NT2/D1 (cell line): ENCODE results near the gene CTDP1.

Experiments used
- DNase-seq: peaks from one replicate; pipeline ENCODE4 v3.0.0-alpha.2; 2011; ENCODE audit warnings: low read depth, low spot score
- H3K27me3 ChIP-seq: 2 replicates; pipeline ENCODE4 v1.6.0; 2011; ENCODE audit warnings: mild to moderate bottlenecking; ENCODE audit not compliant: insufficient read length, insufficient read depth
- H3K36me3 ChIP-seq: 2 replicates; pipeline ENCODE4 v1.6.1; 2011; ENCODE audit warnings: mild to moderate bottlenecking, low read length, mixed read lengths; ENCODE audit not compliant: insufficient read depth, insufficient read length
- H3K4me1 ChIP-seq: 2 replicates; pipeline ENCODE4 v1.5.1; 2011; ENCODE audit not compliant: insufficient read depth, insufficient read length
- H3K4me3 ChIP-seq: 2 replicates; pipeline ENCODE4 v1.5.1; 2011; ENCODE audit warnings: low read depth; ENCODE audit not compliant: insufficient read length
- H3K9ac ChIP-seq: 2 replicates; pipeline ENCODE4 v1.6.0; 2011; ENCODE audit warnings: low read depth; ENCODE audit not compliant: insufficient read length
- H3K9me3 ChIP-seq: 2 replicates; pipeline ENCODE4 v1.5.1; 2011; ENCODE audit warnings: mild to moderate bottlenecking, low read length; ENCODE audit not compliant: insufficient read depth
- SUZ12 ChIP-seq: IDR thresholded peaks from 2 replicates; pipeline ENCODE4 v1.6.1; 2011; ENCODE audit not compliant: insufficient read length, insufficient read depth; ENCODE audit errors: extremely low read depth
- YY1 ChIP-seq: IDR thresholded peaks from 2 replicates; pipeline ENCODE4 v1.6.1; 2011; ENCODE audit not compliant: insufficient read length, insufficient read depth
- ZNF274 ChIP-seq: IDR thresholded peaks from 2 replicates; pipeline ENCODE4 v1.6.1; 2011; ENCODE audit warnings: mild to moderate bottlenecking, low read depth, low read length

The CTDP1 gene

DNA sequence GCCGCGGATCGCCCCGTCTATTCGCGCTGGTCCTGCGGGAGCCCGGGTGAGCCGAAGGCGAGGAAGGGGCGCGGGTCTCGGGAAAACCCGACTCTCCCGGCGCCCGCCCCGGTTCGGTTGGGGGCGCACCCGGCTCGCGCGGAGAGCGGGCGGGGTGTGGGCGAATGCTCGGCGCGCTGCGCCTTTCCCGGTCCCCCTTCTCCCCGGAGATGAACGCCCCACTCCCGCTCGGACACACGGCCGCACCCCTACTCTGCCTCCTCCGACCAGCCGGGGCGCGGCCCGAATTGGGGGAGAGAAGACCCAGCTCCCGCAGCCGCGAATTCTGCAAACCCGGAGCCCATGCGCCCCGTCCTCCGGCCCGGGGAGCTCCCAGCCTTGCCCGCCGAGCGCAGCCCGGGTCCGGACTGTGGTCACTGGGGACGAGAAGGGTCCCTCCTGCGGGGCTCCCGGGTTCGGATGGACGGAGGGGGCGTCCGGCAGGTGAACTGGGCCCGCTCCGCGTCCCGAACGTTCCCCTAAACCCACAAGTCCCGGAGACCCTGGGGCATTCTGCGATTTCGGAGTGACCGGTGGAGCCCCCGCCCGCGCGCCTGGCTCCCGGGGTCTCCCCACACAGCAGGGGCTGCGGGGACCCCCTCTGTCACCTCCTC is 118.9 kb downstream of the CTDP1 start:
- Histone ChIP-seq H3K4me1 (peaks cover 19% of the 10 kb centered on the region), H3K36me3 (no peaks in the 10 kb centered on the region), H3K27me3 (peaks cover 67% of the 10 kb centered on the region), H3K9ac (peak overlapping the region; percentile 72), H3K4me3 (peak overlapping the region; percentile 52), H3K9me3 (no peaks in the 10 kb centered on the region)
- no peak for TF ChIP-seq ZNF274
- peak; percentile 44 for TF ChIP-seq SUZ12
- no peak for TF ChIP-seq YY1
- DNase-seq: no peak

DNA sequence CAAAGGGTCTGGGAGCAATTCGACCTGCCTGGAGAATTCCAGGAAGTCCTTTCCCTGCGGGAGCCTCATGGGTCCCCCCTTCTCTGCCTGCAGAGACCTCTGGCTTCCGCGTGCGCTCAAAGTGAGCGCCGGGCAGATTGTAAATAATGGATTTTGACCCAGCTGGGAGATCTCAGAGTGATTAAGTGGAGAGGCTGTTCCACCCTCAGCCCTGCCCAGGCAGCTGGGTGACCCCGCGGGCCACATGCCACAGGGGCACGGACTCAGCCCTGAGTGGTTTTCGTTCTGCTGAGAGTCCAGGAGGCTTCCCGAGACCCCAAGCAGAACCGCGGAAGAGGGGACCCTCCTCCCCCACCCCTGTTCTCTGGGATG is 119.4 kb downstream of the CTDP1 start:
- H3K4me3 ChIP-seq: peak overlapping the region; percentile 52
- TF ChIP-seq ZNF274 (no peak), SUZ12 (peak; percentile 4)
- H3K27me3 ChIP-seq: peaks cover 67% of the 10 kb centered on the region

DNA sequence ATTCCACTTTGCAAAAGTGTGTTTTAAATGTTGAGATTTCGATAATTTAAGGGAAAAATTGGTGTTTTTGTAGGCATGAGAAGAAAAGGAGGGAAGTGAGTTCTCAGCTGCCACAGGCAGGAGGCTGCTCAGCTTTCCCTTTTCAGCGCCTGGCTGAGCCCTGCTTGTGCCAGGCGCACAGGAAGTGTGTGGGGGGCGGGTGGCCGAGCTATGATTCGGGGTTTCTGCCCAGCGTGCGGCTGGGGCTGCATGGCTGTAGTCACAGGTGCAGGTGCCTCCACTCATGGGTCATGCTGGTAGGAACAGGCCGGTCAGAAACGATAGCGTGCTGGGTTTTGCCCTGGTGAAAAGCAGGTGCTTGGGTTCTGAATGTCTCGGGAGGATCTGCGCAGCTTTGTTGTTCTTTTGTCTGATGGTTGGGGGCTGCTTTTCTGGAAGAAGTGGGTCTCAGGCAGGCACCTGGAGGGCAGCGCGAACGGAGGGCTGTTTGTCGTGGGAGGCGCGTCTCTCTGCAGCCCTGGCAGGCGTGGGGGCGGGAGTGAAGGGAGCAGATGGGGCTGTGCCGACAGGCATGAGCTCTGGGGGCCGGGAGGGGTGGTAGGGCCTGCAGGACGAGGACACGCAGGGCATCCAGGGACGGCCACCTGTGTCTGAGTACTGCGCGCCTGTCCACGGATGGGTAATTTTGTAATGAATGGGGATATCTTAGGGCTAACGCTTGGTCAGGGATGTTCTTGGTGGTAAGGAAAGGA is 120.2 kb downstream of the CTDP1 start:
- peaks cover 19% of the 10 kb centered on the region for H3K4me1 ChIP-seq
- TF ChIP-seq SUZ12 (no peak), YY1 (no peak), ZNF274 (no peak)
- no peak overlapping the region for H3K9ac ChIP-seq
- no peaks in the 10 kb centered on the region for H3K9me3 ChIP-seq
- H3K27me3 ChIP-seq: peaks cover 67% of the 10 kb centered on the region
- DNase-seq: no peak
- H3K36me3 ChIP-seq: no peaks in the 10 kb centered on the region
- no peak overlapping the region for H3K4me3 ChIP-seq

More for the DNA sequence above, 119.4 kb downstream of the CTDP1 start:
- peaks cover 19% of the 10 kb centered on the region for H3K4me1 ChIP-seq
- H3K9ac ChIP-seq: peak overlapping the region; percentile 72
- DNase-seq: no peak
- no peaks in the 10 kb centered on the region for H3K9me3 ChIP-seq
- no peaks in the 10 kb centered on the region for H3K36me3 ChIP-seq

DNA sequence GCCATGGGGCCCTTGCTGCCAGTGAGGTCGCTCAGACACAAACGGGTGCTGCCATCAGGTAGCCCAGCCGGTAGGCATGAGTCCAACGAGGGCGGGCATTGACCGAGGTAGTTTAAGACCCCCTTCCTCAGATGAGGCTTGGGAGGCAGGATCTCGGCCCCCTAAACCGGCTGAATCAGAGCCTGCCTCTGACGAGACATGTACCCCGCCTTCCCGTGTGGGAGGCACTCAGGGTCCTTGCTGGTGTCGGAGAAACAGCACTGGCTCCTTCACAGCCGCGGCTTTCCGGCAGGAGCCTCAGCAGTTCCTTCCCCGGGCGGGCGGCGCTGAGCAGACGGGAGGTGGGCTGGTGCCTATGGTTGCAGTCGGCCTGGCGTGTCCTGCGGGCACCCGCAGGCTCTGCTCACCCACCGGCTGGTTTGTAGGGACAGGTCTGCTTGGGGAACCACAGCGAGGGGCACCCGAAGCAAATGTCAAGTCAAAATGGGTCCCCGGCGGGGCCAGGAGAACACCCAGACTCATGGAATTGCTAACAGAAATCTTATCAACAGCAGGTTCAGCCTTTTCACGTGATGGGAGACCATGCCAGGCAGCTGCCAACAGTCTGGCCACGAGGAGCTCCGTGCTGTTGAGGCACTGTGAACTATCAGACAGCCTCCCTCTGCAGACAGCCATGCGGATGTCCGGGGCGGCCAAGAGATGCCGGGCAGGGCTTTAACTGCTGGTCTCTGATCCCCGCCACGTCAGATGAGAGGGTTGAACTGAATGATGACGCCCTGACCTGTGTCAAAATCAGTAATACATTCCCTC is 121.0 kb downstream of the CTDP1 start:
- H3K4me1 ChIP-seq: peaks cover 19% of the 10 kb centered on the region
- H3K36me3 ChIP-seq: no peaks in the 10 kb centered on the region
- H3K27me3 ChIP-seq: peaks cover 65% of the 10 kb centered on the region
- DNase-seq: no peak
- H3K9ac ChIP-seq: peak overlapping the region; percentile 8
- no peak for TF ChIP-seq YY1
- no peak for TF ChIP-seq ZNF274
- no peak for TF ChIP-seq SUZ12
- H3K9me3 ChIP-seq: no peaks in the 10 kb centered on the region
- H3K4me3 ChIP-seq: no peak overlapping the region

DNA sequence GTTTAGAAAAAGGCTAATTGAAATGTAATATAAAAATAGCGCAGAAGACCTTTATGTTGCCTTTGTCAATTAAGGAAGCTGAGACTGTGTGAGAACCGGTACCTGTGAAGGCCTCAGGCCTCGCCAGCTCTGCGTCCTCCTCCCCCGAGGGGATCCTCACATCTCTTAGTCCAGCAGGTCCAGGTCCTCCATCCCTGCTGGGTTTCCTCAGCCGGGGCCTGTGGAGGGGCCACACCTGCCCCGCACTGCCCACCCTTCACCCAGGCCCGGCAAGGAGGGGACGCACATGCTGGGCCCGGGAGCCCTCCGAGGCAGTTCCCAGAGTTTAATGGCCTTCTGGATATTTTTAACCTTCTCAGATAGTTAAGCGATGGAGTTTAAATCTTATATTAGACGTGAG is 121.6 kb downstream of the CTDP1 start:
- no peaks in the 10 kb centered on the region for H3K36me3 ChIP-seq
- DNase-seq: no peak
- H3K4me3 ChIP-seq: no peak overlapping the region
- H3K4me1 ChIP-seq: peaks cover 19% of the 10 kb centered on the region
- H3K9me3 ChIP-seq: no peaks in the 10 kb centered on the region
- peaks cover 59% of the 10 kb centered on the region for H3K27me3 ChIP-seq
- H3K9ac ChIP-seq: no peak overlapping the region
- no peak for TF ChIP-seq SUZ12

DNA sequence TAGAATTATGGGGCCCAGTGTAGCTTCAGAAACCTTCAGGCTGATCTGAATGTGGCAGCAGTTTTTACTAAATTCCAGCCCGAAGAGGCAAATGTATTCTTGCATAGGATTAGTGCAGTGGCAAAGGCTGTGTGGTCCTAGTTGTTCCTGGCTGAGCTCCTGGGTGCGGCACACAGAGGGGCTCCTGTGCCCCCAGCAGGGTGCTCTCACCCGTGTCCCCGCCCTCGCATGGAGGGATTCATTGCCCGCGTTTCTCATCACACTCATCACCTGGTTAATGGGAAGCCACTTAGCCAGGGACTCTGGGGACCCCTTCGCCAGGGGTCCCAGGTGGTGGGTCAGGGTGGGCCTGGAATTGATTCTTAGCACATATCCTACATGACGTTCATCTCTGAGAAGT is 122.0 kb downstream of the CTDP1 start:
- DNase-seq: no peak
- Histone ChIP-seq H3K9me3 (no peaks in the 10 kb centered on the region), H3K4me1 (peaks cover 19% of the 10 kb centered on the region)

DNA sequence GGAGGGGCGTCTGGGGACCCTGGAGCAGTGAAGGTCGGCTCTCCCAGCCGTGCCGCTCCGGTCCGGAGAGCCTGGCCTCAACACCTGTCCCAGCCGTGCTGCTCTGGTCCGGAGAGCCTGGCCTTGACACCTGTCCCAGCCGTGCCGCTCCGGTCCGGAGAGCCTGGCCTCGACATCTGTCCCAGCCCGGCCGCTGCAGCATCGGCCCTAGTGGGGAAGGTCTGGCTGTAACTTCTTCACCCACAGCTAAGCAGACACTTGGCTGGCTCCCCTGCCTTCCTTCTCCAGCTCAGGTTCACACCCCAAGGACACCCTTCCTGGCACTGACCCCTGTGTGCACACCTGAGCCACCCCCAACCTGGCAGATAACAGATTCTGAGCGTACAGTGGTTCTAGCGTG is 122.7 kb downstream of the CTDP1 start:
- Histone ChIP-seq H3K36me3 (no peaks in the 10 kb centered on the region), H3K4me3 (no peak overlapping the region), H3K9me3 (no peaks in the 10 kb centered on the region), H3K27me3 (peaks cover 48% of the 10 kb centered on the region), H3K4me1 (peaks cover 16% of the 10 kb centered on the region), H3K9ac (no peak overlapping the region)
- no peak for TF ChIP-seq SUZ12
- no peak for TF ChIP-seq YY1
- TF ChIP-seq ZNF274: no peak
- no peak for DNase-seq

More for the DNA sequence above, 122.0 kb downstream of the CTDP1 start:
- Histone ChIP-seq H3K4me3 (no peak overlapping the region), H3K9ac (no peak overlapping the region), H3K27me3 (peaks cover 55% of the 10 kb centered on the region), H3K36me3 (no peaks in the 10 kb centered on the region)
- TF ChIP-seq SUZ12: no peak
- no peak for TF ChIP-seq YY1
- TF ChIP-seq ZNF274: no peak
